ENCODE data around the gene EEFSEC. TPM values are rescaled to one million over a fixed set of nuclear protein-coding genes. Genes with fewer than 3 reads are reported as not detected.

Gene EEFSEC
- total and polyA plus RNA-seq, 11 donors: 17.5 to 48.0 (median 22.5) TPM

DNA sequence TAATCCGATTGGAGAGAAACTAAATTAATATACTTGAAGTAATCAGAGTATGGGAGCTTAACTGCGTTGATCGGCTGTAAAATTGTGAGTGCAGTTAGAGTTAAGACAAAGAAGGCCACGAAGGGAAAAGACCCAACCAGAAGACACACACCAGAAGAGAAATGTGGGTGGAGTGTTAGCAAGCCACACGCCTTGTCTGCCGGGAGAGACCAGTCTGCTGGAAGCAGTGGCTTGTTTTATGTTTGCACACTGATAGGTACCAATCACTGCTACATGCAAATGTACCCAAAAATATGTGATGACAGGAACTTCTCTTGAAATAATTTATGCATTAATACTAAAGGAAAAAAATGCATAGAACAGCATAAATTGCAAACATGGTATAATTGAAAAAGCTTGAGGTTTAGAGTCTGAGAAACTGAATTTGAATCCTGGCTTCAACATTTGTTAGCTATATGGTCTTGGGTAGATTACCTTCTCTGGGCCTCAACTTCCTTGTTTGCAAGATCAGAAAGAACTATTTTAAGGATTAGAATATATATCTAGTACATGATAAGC, 23.1 kb downstream of the EEFSEC start:
- no peak for TF ChIP-seq POLR2A (IDR thresholded peaks at IDR 0.05)
- TF ChIP-seq, protein P1, sequence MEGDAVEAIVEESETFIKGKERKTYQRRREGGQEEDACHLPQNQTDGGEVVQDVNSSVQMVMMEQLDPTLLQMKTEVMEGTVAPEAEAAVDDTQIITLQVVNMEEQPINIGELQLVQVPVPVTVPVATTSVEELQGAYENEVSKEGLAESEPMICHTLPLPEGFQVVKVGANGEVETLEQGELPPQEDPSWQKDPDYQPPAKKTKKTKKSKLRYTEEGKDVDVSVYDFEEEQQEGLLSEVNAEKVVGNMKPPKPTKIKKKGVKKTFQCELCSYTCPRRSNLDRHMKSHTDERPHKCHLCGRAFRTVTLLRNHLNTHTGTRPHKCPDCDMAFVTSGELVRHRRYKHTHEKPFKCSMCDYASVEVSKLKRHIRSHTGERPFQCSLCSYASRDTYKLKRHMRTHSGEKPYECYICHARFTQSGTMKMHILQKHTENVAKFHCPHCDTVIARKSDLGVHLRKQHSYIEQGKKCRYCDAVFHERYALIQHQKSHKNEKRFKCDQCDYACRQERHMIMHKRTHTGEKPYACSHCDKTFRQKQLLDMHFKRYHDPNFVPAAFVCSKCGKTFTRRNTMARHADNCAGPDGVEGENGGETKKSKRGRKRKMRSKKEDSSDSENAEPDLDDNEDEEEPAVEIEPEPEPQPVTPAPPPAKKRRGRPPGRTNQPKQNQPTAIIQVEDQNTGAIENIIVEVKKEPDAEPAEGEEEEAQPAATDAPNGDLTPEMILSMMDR (IDR thresholded peaks at IDR 0.05): no peak
- no peak overlapping the region for H3K27ac ChIP-seq
- no peak for ATAC-seq
- H3K27me3 ChIP-seq: no peaks in the 10 kb centered on the region
- intact Hi-C loops (cut with DNase I): loop anchor here in 4 of 10 donors (10.0 kb wide), 4 partner anchors 128 to 428 kb away; no protein-coding TSS in a partner anchor
- no peak for DNase-seq
- H3K4me3 ChIP-seq: no peak overlapping the region
- 66 to 80% (median 73%) methylated on average over 6 of the region's 6 CpGs for WGBS, 4 donors
- peaks cover 0 to 79% (median 52%) of the 10 kb centered on the region in 12 donors for H3K4me1 ChIP-seq
- H3K9me3 ChIP-seq: no peaks in the 10 kb centered on the region
- H3K36me3 ChIP-seq: no peaks in the 10 kb centered on the region

GRCh38 chr3:128177865-128178264, 24.6 kb downstream of the EEFSEC start:
- H3K4me1 ChIP-seq: peaks cover 0 to 75% (median 54%) of the 10 kb centered on the region in 12 donors
- no peak for ATAC-seq
- intact Hi-C loops (cut with DNase I): loop anchor here in 4 of 10 donors (10.0 kb wide), 4 partner anchors 127 to 427 kb away; no protein-coding TSS in a partner anchor
- TF ChIP-seq, protein P1 (IDR thresholded peaks at IDR 0.05): no peak
- TF ChIP-seq POLR2A (IDR thresholded peaks at IDR 0.05): no peak
- H3K36me3 ChIP-seq: no peaks in the 10 kb centered on the region
- peak overlapping the region in 6 of 12 donors; percentile 8 to 45 (median 24) for H3K4me3 ChIP-seq
- DNase-seq: no peak
- no peaks in the 10 kb centered on the region for H3K9me3 ChIP-seq
- 87 to 93% (median 88%) methylated on average over 2 of the region's 2 CpGs for WGBS, 4 donors
- H3K27ac ChIP-seq: peak overlapping the region in 1 of 12 donors; percentile 2
- no peaks in the 10 kb centered on the region for H3K27me3 ChIP-seq

DNA sequence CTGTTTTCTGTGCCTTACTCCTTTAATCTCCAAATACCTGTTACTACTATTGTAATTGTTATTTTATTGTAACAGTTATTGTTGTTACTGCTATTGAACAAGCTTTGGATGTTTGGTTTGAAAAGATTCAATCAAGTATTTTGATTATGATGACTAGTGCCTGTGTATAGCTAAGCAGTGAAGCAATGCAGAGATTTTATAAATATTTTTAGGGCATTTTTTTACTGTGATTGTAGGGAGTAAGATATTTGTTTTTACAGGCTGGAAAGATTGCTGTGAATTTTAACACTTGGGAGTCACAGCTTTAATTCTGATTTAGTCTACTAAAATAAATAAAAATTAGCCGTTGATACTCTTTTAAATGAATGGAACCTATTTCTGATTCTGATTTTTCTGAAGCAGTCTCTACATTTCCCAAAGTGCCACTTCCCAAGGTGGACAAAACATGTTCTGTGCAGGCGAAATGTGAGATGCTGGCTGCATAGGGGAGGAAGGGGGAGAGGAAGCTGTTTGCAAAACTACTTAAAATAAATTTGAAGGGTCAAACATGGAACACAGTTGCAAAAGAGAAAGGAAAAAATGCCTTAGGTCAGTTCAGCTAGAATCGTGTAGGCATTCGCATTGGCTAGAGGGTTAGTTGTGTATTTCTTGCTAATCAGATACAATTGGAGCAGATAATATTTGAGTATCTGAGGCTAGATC, 25.7 kb downstream of the EEFSEC start:
- ATAC-seq: no peak
- H3K4me1 ChIP-seq: peaks cover 0 to 65% (median 48%) of the 10 kb centered on the region in 12 donors
- intact Hi-C loops (cut with DNase I): loop anchor here in 4 of 10 donors (10.0 kb wide), 4 partner anchors 126 to 426 kb away; no protein-coding TSS in a partner anchor

GRCh38 chr3:128179484-128179819, 26.2 kb downstream of the EEFSEC start:
- no peaks in the 10 kb centered on the region for H3K9me3 ChIP-seq
- no peak for DNase-seq
- H3K27me3 ChIP-seq: no peaks in the 10 kb centered on the region
- no peaks in the 10 kb centered on the region for H3K36me3 ChIP-seq
- H3K4me3 ChIP-seq: peak overlapping the region in 4 of 12 donors; percentile 6 to 45 (median 32)
- peak overlapping the region in 1 of 12 donors; percentile 21 for H3K27ac ChIP-seq
- TF ChIP-seq, protein P1 (IDR thresholded peaks at IDR 0.05): no peak
- no peak for TF ChIP-seq POLR2A (IDR thresholded peaks at IDR 0.05)
- intact Hi-C loops (cut with DNase I): loop anchor here in 4 of 10 donors (10.0 kb wide), 4 partner anchors 125 to 425 kb away; no protein-coding TSS in a partner anchor
- H3K4me1 ChIP-seq: peaks cover 0 to 60% (median 43%) of the 10 kb centered on the region in 12 donors
- ATAC-seq: no peak
- WGBS, 4 donors: 72 to 80% (median 77%) methylated on average over 7 of the region's 7 CpGs

More for the DNA sequence above, 25.7 kb downstream of the EEFSEC start:
- no peaks in the 10 kb centered on the region for H3K27me3 ChIP-seq
- no peaks in the 10 kb centered on the region for H3K36me3 ChIP-seq
- H3K9me3 ChIP-seq: no peaks in the 10 kb centered on the region
- peak overlapping the region in 7 of 12 donors; percentile 6 to 45 (median 30) for H3K4me3 ChIP-seq
- peak overlapping the region in 3 of 12 donors; percentile 2 to 21 (median 6) for H3K27ac ChIP-seq
- TF ChIP-seq, protein P1 (IDR thresholded peaks at IDR 0.05): no peak
- 47 to 64% (median 56%) methylated on average over 4 of the region's 4 CpGs for WGBS, 4 donors
- DNase-seq: no peak
